Aorta (tissue), 5 donors: Measurements from ENCODE around the gene LPCAT1. TPM values are rescaled to one million over a fixed set of nuclear protein-coding genes. Genes with fewer than 3 reads are reported as not detected.
A peak's percentile ranks its signal among the peaks of the same experiment; 100 is the strongest.
"Not testable (repeated sequence)": the region's sequence is repeated elsewhere in the genome, so short reads cannot be mapped to it uniquely, and the experiment has no call there.

ENCODE experiments used
- ATAC-seq: fragments of 200-7000 bp; cut with Tn5 transposase; one replicate; pipeline ENCODE4 v1.9.1; 2022; ENCODE audit warnings: moderate library complexity; ENCODE audit not compliant: low FRiP score
- DNase-seq, 2 donors: peaks; one replicate each; pipeline ENCODE4 v3.0.0-alpha.2; 2020
- H3K27ac ChIP-seq, 2 donors: one replicate each; pipeline ENCODE4 v1.5.1; 2013; ENCODE audit warnings: low read length in 2 of 2, mild to moderate bottlenecking in 2 of 2, moderate library complexity in 2 of 2, control low read depth in 1 of 2, inconsistent platforms in 1 of 2, low read depth in 1 of 2
- H3K27me3 ChIP-seq, 2 donors: one replicate each; pipeline ENCODE4 v1.6.1; 2013; ENCODE audit warnings: control low read depth in 1 of 2, low read length in 1 of 2, mild to moderate bottlenecking in 1 of 2, moderate library complexity in 1 of 2; ENCODE audit not compliant: insufficient read depth in 2 of 2, control insufficient read depth in 1 of 2
- H3K36me3 ChIP-seq, 2 donors: one replicate each; pipeline ENCODE4 v1.6.1; 2013; ENCODE audit warnings: control low read depth in 1 of 2, low read length in 1 of 2, mild to moderate bottlenecking in 1 of 2; ENCODE audit not compliant: insufficient read depth in 2 of 2, control insufficient read depth in 1 of 2
- H3K4me1 ChIP-seq, 2 donors: one replicate each; pipeline ENCODE4 v1.6.1; 2013; ENCODE audit warnings: low read length in 2 of 2, control low read depth in 1 of 2, mild to moderate bottlenecking in 1 of 2, moderate library complexity in 1 of 2; ENCODE audit not compliant: insufficient read depth in 2 of 2, control insufficient read depth in 1 of 2
- H3K4me3 ChIP-seq, 2 donors: one replicate each; pipeline ENCODE4 v1.5.1; 2013; ENCODE audit warnings: low read length in 2 of 2, control low read depth in 1 of 2, mild to moderate bottlenecking in 1 of 2
- H3K9me3 ChIP-seq: one replicate; pipeline ENCODE4 v1.6.1; 2013; ENCODE audit warnings: mild to moderate bottlenecking, low read length; ENCODE audit not compliant: control insufficient read depth
- WGBS, 2 donors: extraction: QIAGEN DNeasy Blood & Tissue Kit; methylation state at CpG; one replicate each; pipeline ENCODE4 v1.1.7; 2013; 5-methylcytosine and 5-hydroxymethylcytosine counted together
- intact Hi-C, 2 donors: fragments of 100-400 bp; cut with DNase I; formaldehyde crosslinking; loops; one replicate each; pipeline versions ENCODE4 v1.14.2 to v1.15.0; 2022
- polyA plus RNA-seq, 2 donors: library from polyadenylated mRNA; stranded (reverse); fragments of 200-250 nt; gene quantifications; one replicate each; pipeline ENCODE4 v1.2.3, GENCODE V29; 2013
- total RNA-seq, 2 donors: library from RNA; stranded (reverse); fragmentation: NEBNext Ultra II Directional; extraction: Animal tissue kit (Norgen Biotek cat#: 25700); gene quantifications; one replicate each; pipeline ENCODE4 v1.2.1, GENCODE V29; 2021
- donor health status: healthy with polysubstance abuse.
- donor health status: Bipolar disorder and iron deficiency.
- donor health status: DM: no; HTN: no; CAD: no.
- donor health status: DM: no; HTN: no; CAD: no.
- donor health status: DM: yes; HTN: yes; CAD: no.

The LPCAT1 gene
- total and polyA plus RNA-seq, 4 donors: 6.4 to 68.7 (median 36.4) TPM

GRCh38 chr5:1564182-1564748 is 40.5 kb upstream of the LPCAT1 start:
- H3K4me1 ChIP-seq: no peaks in the 10 kb centered on the region
- intact Hi-C loops: loop anchor here in 1 of 2 donors (2.0 kb wide), 1 partner anchor 15 kb away; no protein-coding TSS in a partner anchor
- H3K27ac ChIP-seq: no peak overlapping the region
- no peaks in the 10 kb centered on the region for H3K36me3 ChIP-seq
- H3K4me3 ChIP-seq: no peak overlapping the region
- no peaks in the 10 kb centered on the region for H3K27me3 ChIP-seq
- peak in 1 of 2 donors; percentile 88 for DNase-seq
- peak; percentile 17 for ATAC-seq
- WGBS, 2 donors: 79 to 80% methylated on average over 14 of the region's 14 CpGs
- H3K9me3 ChIP-seq: no peaks in the 10 kb centered on the region

DNA sequence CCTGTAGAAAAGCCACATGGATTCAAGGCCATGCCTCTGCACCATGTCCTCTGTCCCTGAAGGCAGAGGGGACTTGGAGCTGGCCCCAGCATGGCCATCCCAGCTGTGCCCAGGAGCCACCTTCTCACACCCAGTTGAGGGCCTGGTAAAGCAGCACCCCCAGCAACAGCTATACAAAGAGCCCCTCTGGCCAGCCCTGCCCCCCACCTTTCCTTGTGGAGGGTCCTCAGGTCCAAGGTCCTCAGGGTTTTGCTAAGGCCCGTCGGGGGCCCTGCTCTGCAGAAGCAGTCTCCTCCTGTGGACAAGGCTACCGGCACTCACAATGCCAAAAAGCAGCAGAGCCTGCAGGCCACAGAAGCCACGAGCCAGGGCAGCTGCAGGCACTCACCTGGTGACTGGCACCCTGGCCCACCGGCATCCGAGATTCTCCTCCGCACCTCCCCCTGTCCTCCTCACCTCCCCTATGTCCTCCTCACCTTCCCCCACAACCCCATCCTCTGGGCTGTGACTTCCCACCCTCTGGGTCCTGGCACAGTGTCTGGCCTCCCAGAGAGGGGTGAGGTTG is 39.9 kb upstream of the LPCAT1 start:
- Histone ChIP-seq H3K36me3 (no peaks in the 10 kb centered on the region), H3K4me3 (no peak overlapping the region), H3K9me3 (no peaks in the 10 kb centered on the region), H3K4me1 (no peaks in the 10 kb centered on the region), H3K27ac (no peak overlapping the region), H3K27me3 (no peaks in the 10 kb centered on the region)
- intact Hi-C loops: loop anchor here in 1 of 2 donors (2.0 kb wide), 1 partner anchor 15 kb away; no protein-coding TSS in a partner anchor
- DNase-seq (no peak), ATAC-seq (no peak)
- 88 to 91% methylated on average over 7 of the region's 7 CpGs for WGBS, 2 donors

GRCh38 chr5:1563051-1563461 is 39.3 kb upstream of the LPCAT1 start:
- 87 to 92% methylated on average over 20 to 21 of the region's 21 CpGs for WGBS, 2 donors
- Histone ChIP-seq H3K27me3 (no peaks in the 10 kb centered on the region), H3K36me3 (no peaks in the 10 kb centered on the region), H3K4me3 (no peak overlapping the region), H3K9me3 (no peaks in the 10 kb centered on the region), H3K27ac (no peak overlapping the region), H3K4me1 (no peaks in the 10 kb centered on the region)
- intact Hi-C loops: no loop called here
- ATAC-seq: no peak
- no peak for DNase-seq

GRCh38 chr5:1562599-1562998 is 38.8 kb upstream of the LPCAT1 start:
- DNase-seq (no peak), ATAC-seq (no peak)
- 90 to 94% methylated on average over 5 of the region's 5 CpGs for WGBS, 2 donors
- Histone ChIP-seq H3K27me3 (no peaks in the 10 kb centered on the region), H3K9me3 (no peaks in the 10 kb centered on the region), H3K36me3 (no peaks in the 10 kb centered on the region), H3K4me3 (no peak overlapping the region), H3K27ac (no peak overlapping the region), H3K4me1 (no peaks in the 10 kb centered on the region)
- intact Hi-C loops: no loop called here

- 74 to 81% methylated on average over 9 to 10 of the region's 10 CpGs for WGBS, 2 donors
- ATAC-seq: no peak
- peak in 1 of 2 donors; percentile 57 for DNase-seq
- Histone ChIP-seq H3K36me3 (no peaks in the 10 kb centered on the region), H3K4me3 (no peak overlapping the region), H3K27me3 (no peaks in the 10 kb centered on the region), H3K9me3 (no peaks in the 10 kb centered on the region), H3K27ac (no peak overlapping the region), H3K4me1 (no peaks in the 10 kb centered on the region)
- intact Hi-C loops: no loop called here
Measured at GRCh38 chr5:1561402-1561929, 37.7 kb upstream of the LPCAT1 start.

DNA sequence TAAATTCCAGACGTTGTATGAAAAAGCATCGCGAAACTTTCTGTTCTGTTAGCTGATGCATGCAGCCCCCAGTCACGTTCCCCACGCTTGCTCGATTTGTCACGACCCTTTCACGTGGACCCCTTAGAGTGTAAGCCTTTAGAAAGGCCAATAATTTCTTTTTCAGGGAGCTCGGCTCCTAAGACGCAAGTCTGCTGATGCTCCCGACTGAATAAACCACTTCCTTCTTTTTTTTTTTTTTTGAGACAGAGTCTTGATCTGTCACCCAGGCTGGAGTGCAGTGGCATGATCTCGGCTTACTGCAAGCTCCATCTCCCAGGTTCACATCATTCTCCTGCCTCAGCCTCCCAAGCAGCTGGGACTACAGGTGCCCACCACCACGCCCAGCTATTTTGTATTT is 36.7 kb upstream of the LPCAT1 start:
- WGBS, 2 donors: 79 to 81% methylated on average over 13 of the region's 13 CpGs
- H3K27ac ChIP-seq, ATAC-seq, H3K4me1 ChIP-seq, H3K4me3 ChIP-seq, H3K9me3 ChIP-seq, H3K36me3 ChIP-seq, H3K27me3 ChIP-seq, intact Hi-C loops: not testable (repeated sequence)
- peak in 1 of 2 donors; percentile 40 for DNase-seq

- H3K4me3 ChIP-seq: no peak overlapping the region
- intact Hi-C loops: no loop called here
- no peak overlapping the region for H3K27ac ChIP-seq
- H3K9me3 ChIP-seq: no peaks in the 10 kb centered on the region
- ATAC-seq: no peak
- H3K27me3 ChIP-seq: no peaks in the 10 kb centered on the region
- H3K36me3 ChIP-seq: no peaks in the 10 kb centered on the region
- no peaks in the 10 kb centered on the region for H3K4me1 ChIP-seq
- DNase-seq: no peak
- 60 to 74% methylated on average over 6 of the region's 6 CpGs for WGBS, 2 donors
Measured at GRCh38 chr5:1558944-1559343, 35.2 kb upstream of the LPCAT1 start.

DNA sequence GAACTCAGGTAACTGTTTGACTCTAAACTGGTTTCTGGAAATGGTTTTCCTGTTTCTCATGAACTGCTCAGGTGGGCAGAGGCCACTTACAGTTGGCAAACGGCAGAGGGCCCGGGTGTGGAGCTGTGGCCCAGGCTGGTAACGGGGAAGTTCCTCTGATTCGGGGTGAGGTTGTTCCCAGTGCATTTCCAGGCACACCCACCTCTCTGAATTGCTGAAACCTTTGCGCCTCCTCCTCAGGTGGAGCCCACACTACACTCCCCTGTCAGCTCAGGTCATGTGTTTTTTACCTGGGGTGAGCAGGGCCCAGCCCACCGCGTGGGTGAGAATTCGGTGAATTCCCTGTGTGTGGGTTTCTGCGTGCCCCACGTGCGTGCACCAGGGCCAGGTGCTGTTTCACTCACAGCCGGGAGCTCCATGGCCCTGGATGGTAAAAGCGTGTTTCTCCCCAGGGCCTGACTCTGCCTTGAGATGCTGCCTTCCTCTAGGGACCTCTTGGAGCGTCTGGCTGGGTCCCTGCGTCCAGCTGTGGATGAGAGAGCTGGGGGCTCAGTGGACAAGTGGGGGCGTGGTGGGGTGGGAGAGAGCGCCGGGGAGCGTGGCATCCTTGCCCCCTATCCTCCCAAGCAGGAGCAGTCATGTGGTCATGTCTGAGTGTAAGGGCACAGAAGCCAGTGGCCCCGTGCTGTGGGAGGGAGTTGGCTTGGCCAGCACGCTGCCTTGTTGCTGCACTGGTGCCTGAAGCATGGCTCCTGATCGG is 33.5 kb upstream of the LPCAT1 start:
- 84 to 85% methylated on average over 22 of the region's 22 CpGs for WGBS, 2 donors
- DNase-seq (peak in 1 of 2 donors; percentile 61), ATAC-seq (no peak)
- Histone ChIP-seq H3K27me3 (no peaks in the 10 kb centered on the region), H3K4me1 (no peaks in the 10 kb centered on the region), H3K27ac (no peak overlapping the region), H3K4me3 (no peak overlapping the region), H3K36me3 (no peaks in the 10 kb centered on the region), H3K9me3 (no peaks in the 10 kb centered on the region)
- intact Hi-C loops: no loop called here
